ENCODE results near the gene ANKS3. TPM values are rescaled to one million over a fixed set of nuclear protein-coding genes. Genes with fewer than 3 reads are reported as not detected.

ANKS3 gene
- total RNA-seq, 1 experiment from 2014 or later, result 7.2 TPM

GRCh38 chr16:4702466-4702808 is 31.6 kb downstream of the ANKS3 start:
- in situ Hi-C loops (cut with HindIII; ENCODE audit: low pct_unique_long_range_greater_than_20kb, low sequenced_read_pairs), result no loop called here

GRCh38 chr16:4701791-4702465 is 32.1 kb downstream of the ANKS3 start:
- in situ Hi-C loops (cut with HindIII; ENCODE audit: low pct_unique_long_range_greater_than_20kb, low sequenced_read_pairs), result no loop called here

More at GRCh38 chr16:4702466-4702808, 31.6 kb downstream of the ANKS3 start:
- DNase-seq (ENCODE audit: low read depth, low spot score), result no peak

DNA sequence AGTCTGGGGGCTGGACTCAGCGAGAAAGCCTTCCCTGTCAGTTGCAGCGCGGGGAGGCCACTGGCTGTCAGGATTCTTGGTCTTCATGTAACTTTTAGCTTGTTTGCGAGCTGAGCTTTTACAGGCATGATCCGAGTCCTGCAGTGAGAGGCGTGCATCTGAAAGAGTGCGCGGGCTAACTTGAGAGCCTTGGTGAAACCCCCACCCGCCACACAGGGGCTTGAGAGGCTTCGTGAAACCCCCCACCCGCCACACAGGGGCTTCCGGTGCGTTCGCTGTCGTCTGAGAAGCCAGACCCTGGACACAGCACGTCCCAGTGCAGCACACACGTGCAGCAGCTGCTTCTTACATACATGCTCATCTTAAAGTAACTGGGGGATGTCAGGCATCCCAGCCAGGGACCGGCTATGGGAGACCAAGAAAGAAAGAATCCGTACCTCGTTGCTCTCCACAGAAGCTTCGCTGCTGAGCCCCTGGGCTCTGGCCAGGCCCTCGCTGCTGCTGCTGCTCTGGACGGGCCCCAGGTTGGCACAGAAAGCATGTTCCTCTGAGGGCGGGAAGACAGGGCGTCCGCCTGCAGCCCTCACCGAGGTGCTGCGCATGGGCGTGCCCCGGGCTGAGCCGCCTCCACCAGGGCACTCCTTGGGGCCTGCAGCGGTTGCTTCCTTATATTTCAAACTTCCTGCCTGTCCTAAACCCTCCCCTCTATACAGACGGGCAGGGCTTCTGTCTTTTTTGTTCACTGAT is 32.9 kb downstream of the ANKS3 start:
- in situ Hi-C loops (cut with HindIII; ENCODE audit: low pct_unique_long_range_greater_than_20kb, low sequenced_read_pairs), result no loop called here
- DNase-seq (ENCODE audit: low read depth, low spot score), result no peak

More at GRCh38 chr16:4701791-4702465, 32.1 kb downstream of the ANKS3 start:
- no peak for DNase-seq (ENCODE audit: low read depth, low spot score)

DNA sequence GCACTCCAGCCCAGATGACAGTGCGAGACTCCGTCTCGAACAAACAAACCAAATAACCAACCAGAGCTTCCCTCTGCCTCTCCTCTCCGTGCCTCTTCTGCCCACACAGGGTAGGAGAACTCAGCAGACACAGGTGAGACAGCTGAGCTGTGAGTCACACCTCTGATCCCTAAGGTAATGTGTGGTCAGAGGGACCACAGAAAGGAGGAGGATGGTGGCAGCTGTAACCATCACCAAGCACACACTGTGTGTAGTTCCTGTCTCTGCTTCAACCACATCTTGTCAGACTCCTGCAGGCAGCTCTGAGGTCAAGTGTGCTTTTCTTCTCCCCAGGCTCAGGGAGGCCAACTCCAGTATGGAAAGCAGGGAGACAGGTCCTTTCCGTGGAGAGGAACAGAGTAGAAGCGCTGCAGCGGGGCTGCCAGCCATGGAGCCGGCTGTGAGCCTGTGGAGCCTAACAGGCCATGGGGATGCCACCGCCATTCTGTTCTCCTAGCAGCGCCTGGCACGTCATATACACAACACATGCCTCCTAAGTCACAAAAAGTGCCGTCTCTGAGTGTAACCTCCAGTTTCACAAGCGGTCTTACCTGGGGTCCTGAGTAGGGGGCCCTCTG is 33.6 kb downstream of the ANKS3 start:
- in situ Hi-C loops (cut with HindIII; ENCODE audit: low pct_unique_long_range_greater_than_20kb, low sequenced_read_pairs), result no loop called here
- DNase-seq (ENCODE audit: low read depth, low spot score), result no peak

GRCh38 chr16:4699046-4699556 is 35.0 kb downstream of the ANKS3 start:
- in situ Hi-C loops (cut with HindIII; ENCODE audit: low pct_unique_long_range_greater_than_20kb, low sequenced_read_pairs), result no loop called here
- no peak for DNase-seq (ENCODE audit: low read depth, low spot score)

DNA sequence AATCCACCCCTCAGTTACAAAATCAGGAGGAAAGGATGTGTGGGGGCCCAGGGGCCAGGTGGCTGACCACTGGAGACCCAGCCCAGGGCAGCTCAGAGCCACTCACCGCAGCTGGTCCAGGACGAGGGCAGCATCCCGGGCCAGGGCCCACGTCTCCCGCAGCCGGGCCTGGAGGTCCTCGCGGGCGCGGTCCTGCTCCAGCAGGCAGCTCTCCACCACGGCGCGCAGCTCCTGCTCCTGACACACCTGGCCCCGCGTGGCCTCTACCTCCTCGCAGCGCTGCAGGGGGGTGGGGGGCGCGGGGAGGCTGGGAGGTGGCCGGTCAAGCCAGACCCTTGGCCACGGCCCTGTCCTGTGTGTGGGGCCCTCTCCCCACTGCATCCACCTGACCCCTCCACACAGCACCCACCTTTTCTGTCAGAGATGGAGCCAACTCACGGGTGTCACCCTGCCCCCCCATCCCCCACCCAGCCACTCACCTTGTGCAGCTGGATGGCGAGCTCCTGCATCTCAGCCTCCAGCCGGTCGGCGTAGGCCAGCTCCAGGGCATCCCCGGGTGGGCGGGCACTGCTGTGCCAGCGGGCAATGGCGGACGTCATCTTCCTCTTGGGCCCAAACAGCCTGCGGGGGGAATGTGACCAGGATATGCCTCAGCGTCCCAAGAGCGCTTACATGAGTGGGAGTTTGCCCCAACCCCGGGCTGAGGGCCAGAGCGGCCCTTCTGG is 35.6 kb downstream of the ANKS3 start:
- in situ Hi-C loops (cut with HindIII; ENCODE audit: low pct_unique_long_range_greater_than_20kb, low sequenced_read_pairs), result no loop called here
- no peak for DNase-seq (ENCODE audit: low read depth, low spot score)

DNA sequence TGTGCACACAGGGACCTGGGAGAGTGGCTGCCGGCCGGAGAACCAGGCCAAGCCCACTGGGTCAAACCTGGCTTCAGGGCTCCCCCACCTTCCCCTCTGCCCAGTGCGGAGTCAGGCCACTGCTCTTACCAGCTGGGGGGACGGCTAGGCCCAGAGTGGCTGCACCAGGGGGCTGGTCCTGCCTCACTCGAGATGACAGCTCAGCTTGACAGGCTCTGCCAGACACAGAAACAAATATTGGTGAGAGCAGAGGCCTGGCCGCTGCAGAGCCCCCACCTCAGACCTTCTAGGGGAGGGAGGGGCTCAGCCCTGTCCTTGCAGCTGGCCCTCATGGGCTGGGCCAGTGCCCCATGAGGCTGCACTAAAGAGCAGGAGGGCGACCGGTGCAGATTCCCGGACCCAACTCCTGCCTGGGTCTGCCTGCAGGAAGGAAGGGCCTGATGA is 36.2 kb downstream of the ANKS3 start:
- DNase-seq (ENCODE audit: low read depth, low spot score), result no peak
- in situ Hi-C loops (cut with HindIII; ENCODE audit: low pct_unique_long_range_greater_than_20kb, low sequenced_read_pairs), result no loop called here

GRCh38 chr16:4696905-4697847 is 36.9 kb downstream of the ANKS3 start:
- in situ Hi-C loops (cut with HindIII; ENCODE audit: low pct_unique_long_range_greater_than_20kb, low sequenced_read_pairs), result no loop called here
- no peak for DNase-seq (ENCODE audit: low read depth, low spot score)

DNA sequence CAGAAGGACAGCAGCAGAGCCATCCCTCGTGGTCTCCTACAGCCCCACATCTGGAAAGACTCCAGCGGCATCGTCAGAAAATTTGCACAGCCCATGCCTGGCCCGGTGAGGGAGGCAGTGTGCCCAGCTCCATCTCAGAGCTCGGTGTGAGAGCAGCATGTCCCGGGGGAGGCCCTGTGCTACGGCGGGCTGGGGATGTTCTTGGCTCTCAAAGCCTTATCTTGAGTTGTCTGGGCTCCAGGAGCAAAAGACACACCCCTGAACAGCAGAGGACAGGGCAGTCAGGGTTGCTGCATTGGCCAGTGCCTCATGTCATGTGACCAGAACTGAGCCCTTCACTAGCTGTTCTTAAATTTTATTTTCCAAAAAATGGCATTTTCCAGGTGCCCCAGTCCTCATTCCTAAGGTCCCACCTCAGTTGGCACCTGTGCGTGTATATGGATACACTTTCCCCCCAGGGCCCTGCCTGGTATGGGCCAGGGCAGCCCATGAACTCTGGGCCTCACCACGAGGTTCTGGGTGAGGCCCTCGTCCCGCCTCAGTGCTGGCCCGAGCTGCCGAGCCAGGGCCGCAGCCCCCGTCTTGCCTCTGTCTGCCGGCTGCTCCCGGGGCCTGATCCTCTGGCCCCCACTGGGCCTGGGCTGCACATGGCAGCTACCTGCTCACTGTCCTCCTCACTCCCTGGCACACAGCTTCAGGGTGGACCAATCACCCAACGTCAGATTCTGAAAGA is 37.7 kb downstream of the ANKS3 start:
- no peak for DNase-seq (ENCODE audit: low read depth, low spot score)
- in situ Hi-C loops (cut with HindIII; ENCODE audit: low pct_unique_long_range_greater_than_20kb, low sequenced_read_pairs), result no loop called here

- in situ Hi-C loops (cut with HindIII; ENCODE audit: low pct_unique_long_range_greater_than_20kb, low sequenced_read_pairs), result no loop called here
- DNase-seq (ENCODE audit: low read depth, low spot score), result no peak
Observed at GRCh38 chr16:4695473-4696171, 38.4 kb downstream of the ANKS3 start.

DNA sequence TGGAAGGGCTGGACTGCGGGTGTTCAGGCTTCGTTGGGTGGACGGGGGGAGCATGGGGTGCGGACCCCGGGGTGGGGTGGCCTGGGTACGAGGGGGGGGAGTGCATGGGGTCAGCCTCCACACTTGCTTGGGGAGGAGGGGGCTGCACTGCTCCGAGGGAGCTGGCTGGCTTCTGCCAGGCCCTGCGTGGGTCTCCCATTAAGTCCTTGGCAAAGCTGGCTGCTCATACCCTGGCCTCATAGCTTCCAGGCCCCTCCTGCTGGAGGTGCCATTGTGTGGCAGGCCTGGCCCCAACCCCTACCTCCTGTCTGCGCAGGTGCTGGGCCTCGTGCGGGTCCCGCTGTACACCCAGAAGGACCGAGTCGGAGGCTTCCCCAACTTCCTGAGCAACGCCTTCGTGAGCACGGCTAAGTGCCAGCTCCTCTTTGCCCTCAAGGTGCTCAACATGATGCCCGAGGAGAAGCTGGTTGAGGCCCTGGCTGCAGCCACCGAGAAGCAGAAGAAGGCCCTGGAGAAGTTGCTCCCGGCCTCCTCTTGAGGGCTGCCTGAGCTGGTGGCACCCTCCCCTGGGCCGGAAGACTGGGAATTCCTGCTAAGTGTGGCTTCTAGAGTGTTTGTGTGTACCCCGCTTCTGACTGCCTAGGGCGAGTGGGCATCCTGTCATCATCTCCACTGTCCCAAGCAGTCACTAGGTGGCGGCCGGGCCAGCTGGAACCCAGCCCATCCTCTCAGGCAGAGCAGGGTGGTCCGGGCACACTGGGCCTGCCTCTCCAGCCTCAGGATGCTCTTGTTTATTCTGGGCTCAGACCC is 39.2 kb downstream of the ANKS3 start:
- in situ Hi-C loops (cut with HindIII; ENCODE audit: low pct_unique_long_range_greater_than_20kb, low sequenced_read_pairs), result no loop called here
- no peak for DNase-seq (ENCODE audit: low read depth, low spot score)

- in situ Hi-C loops (cut with HindIII; ENCODE audit: low pct_unique_long_range_greater_than_20kb, low sequenced_read_pairs), result no loop called here
- no peak for DNase-seq (ENCODE audit: low read depth, low spot score)
Observed at GRCh38 chr16:4693956-4694641, 40.0 kb downstream of the ANKS3 start.

GRCh38 chr16:4693296-4693955 is 40.6 kb downstream of the ANKS3 start, which contains the start of gene NUDT16L1:
NUDT16L1 (plus strand) TSS chr16:4693562; CDS start chr16:4693727, 165 bp downstream.
- in situ Hi-C loops (cut with HindIII; ENCODE audit: low pct_unique_long_range_greater_than_20kb, low sequenced_read_pairs), result no loop called here
- DNase-seq (ENCODE audit: low read depth, low spot score), result peak; percentile 91
